ENCODE data around the gene PLEK. TPM values are rescaled to one million over a fixed set of nuclear protein-coding genes. Genes with fewer than 3 reads are reported as not detected.

Gene PLEK
- total RNA-seq, 3 donors from 2014 or later (not counting 1 experiment from before 2014, with no cell fraction given): 307 to 368 (median 333) TPM

DNA sequence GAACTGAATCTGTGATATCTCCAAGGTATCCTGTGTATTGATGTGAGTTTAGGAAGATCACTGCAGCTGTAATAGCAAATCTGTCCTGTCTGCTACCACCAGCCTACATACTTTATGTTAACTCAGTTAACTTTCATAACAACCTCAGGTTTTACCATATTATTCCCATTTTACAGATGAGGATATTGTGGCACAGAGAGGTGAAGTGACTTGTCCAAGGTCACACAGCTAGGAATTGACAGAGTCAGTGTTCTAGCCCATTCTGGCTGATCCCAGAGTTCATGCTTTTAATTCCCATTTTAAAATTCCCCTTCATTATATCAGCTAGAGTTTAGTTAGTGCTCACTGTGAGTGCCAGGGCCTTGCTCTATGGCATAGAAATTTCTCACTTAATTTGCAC lies 49.4 kb downstream of the PLEK start:
- Mint-ChIP-seq H3K27me3 (ENCODE audit: low read depth in 2 of 2) (no peaks in the 10 kb centered on the region), H3K4me3 (no peak overlapping the region), H3K27ac (peak overlapping the region; percentile 35 to 88), H3K4me1 (peaks cover 74 to 77% of the 10 kb centered on the region in 2 donors), H3K36me3 (no peaks in the 10 kb centered on the region), H3K9me3 (no peaks in the 10 kb centered on the region)
- DNase-seq: no peak
- no peak for ATAC-seq
- no peak overlapping the region for H3K27ac ChIP-seq (ENCODE audit: low read length)
- H3K9me3 ChIP-seq (ENCODE audit: control insufficient read depth, insufficient read depth, low read length): no peaks in the 10 kb centered on the region
- H3K4me1 ChIP-seq (ENCODE audit: control insufficient read depth, insufficient read depth, low read length): peaks cover 46% of the 10 kb centered on the region
- H3K36me3 ChIP-seq (ENCODE audit: control insufficient read depth, insufficient read depth, low read length): no peaks in the 10 kb centered on the region
- intact Hi-C loops (cut with micrococcal nuclease): no loop called here
- TF ChIP-seq, protein P1, sequence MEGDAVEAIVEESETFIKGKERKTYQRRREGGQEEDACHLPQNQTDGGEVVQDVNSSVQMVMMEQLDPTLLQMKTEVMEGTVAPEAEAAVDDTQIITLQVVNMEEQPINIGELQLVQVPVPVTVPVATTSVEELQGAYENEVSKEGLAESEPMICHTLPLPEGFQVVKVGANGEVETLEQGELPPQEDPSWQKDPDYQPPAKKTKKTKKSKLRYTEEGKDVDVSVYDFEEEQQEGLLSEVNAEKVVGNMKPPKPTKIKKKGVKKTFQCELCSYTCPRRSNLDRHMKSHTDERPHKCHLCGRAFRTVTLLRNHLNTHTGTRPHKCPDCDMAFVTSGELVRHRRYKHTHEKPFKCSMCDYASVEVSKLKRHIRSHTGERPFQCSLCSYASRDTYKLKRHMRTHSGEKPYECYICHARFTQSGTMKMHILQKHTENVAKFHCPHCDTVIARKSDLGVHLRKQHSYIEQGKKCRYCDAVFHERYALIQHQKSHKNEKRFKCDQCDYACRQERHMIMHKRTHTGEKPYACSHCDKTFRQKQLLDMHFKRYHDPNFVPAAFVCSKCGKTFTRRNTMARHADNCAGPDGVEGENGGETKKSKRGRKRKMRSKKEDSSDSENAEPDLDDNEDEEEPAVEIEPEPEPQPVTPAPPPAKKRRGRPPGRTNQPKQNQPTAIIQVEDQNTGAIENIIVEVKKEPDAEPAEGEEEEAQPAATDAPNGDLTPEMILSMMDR (IDR thresholded peaks at IDR 0.05): no peak
- no peaks in the 10 kb centered on the region for H3K27me3 ChIP-seq (ENCODE audit: control insufficient read depth, insufficient read depth, low read length)
- no peak overlapping the region for H3K4me3 ChIP-seq (ENCODE audit: low read length)

DNA sequence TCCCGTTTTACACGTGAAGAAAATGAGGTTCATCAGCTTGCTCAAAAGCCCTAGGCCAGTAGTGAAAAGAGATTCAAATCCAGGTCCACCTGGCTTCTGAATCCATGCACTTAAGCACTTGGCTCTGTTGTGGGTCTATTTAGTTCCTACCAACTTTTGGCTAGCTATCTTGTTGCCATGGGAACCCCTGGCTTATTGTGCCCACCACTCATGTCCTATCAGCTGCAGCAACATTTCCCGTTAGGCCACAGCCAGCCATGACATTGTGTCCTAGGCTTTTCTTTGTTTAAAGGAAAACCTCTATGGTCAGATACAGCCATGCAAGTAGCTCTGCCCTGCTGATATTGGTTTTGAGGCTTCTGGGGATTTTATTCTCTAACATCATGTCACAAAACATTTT lies 49.8 kb downstream of the PLEK start:
- no peaks in the 10 kb centered on the region for H3K36me3 Mint-ChIP-seq
- peaks cover 49% of the 10 kb centered on the region for H3K4me1 ChIP-seq (ENCODE audit: control insufficient read depth, insufficient read depth, low read length)
- no peaks in the 10 kb centered on the region for H3K9me3 Mint-ChIP-seq
- no peak overlapping the region for H3K4me3 ChIP-seq (ENCODE audit: low read length)
- no peak overlapping the region for H3K4me3 Mint-ChIP-seq
- H3K9me3 ChIP-seq (ENCODE audit: control insufficient read depth, insufficient read depth, low read length): no peaks in the 10 kb centered on the region
- H3K27ac Mint-ChIP-seq: peak overlapping the region; percentile 35 to 83
- no peak overlapping the region for H3K27ac ChIP-seq (ENCODE audit: low read length)
- H3K27me3 Mint-ChIP-seq (ENCODE audit: low read depth in 2 of 2): no peaks in the 10 kb centered on the region
- DNase-seq (no peak), ATAC-seq (no peak)
- 95% methylated on average over 3 of the region's 3 CpGs for WGBS (ENCODE audit: insufficient coverage)
- TF ChIP-seq, protein P1 (IDR thresholded peaks at IDR 0.05): no peak
- H3K4me1 Mint-ChIP-seq: peaks cover 74 to 78% of the 10 kb centered on the region in 2 donors
- no peaks in the 10 kb centered on the region for H3K36me3 ChIP-seq (ENCODE audit: control insufficient read depth, insufficient read depth, low read length)
- intact Hi-C loops (cut with micrococcal nuclease): no loop called here
- no peaks in the 10 kb centered on the region for H3K27me3 ChIP-seq (ENCODE audit: control insufficient read depth, insufficient read depth, low read length)

DNA sequence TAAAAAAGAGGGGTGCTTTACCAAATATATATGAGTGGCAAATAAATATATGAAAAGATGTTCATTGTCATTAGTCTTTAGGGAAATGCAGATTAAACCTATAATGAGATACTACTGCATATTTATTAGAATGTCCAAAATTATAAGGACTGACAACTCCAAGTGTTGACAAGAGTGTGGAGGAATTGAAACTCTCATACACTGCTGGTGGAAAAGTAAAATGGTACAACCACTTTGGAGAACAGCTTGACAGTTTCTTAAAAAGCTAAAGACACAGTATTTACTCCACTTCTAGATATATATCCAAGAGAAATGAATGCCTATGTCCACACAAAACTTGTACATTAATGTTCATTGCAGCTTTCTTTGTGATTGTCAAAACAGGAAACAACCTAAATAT lies 50.4 kb downstream of the PLEK start:
- no peak overlapping the region for H3K27ac ChIP-seq (ENCODE audit: low read length)
- DNase-seq (no peak), ATAC-seq (no peak)
- H3K36me3 ChIP-seq (ENCODE audit: control insufficient read depth, insufficient read depth, low read length): no peaks in the 10 kb centered on the region
- Mint-ChIP-seq H3K4me1 (peaks cover 74 to 75% of the 10 kb centered on the region in 2 donors), H3K9me3 (no peaks in the 10 kb centered on the region), H3K4me3 (no peak overlapping the region), H3K27ac (peak overlapping the region in 1 of 2 donors; percentile 83), H3K27me3 (ENCODE audit: low read depth in 2 of 2) (no peaks in the 10 kb centered on the region), H3K36me3 (no peaks in the 10 kb centered on the region)
- TF ChIP-seq, protein P1 (IDR thresholded peaks at IDR 0.05): no peak
- no peaks in the 10 kb centered on the region for H3K9me3 ChIP-seq (ENCODE audit: control insufficient read depth, insufficient read depth, low read length)
- H3K4me1 ChIP-seq (ENCODE audit: control insufficient read depth, insufficient read depth, low read length): peaks cover 49% of the 10 kb centered on the region
- no peaks in the 10 kb centered on the region for H3K27me3 ChIP-seq (ENCODE audit: control insufficient read depth, insufficient read depth, low read length)
- no peak overlapping the region for H3K4me3 ChIP-seq (ENCODE audit: low read length)
- intact Hi-C loops (cut with micrococcal nuclease): no loop called here

DNA sequence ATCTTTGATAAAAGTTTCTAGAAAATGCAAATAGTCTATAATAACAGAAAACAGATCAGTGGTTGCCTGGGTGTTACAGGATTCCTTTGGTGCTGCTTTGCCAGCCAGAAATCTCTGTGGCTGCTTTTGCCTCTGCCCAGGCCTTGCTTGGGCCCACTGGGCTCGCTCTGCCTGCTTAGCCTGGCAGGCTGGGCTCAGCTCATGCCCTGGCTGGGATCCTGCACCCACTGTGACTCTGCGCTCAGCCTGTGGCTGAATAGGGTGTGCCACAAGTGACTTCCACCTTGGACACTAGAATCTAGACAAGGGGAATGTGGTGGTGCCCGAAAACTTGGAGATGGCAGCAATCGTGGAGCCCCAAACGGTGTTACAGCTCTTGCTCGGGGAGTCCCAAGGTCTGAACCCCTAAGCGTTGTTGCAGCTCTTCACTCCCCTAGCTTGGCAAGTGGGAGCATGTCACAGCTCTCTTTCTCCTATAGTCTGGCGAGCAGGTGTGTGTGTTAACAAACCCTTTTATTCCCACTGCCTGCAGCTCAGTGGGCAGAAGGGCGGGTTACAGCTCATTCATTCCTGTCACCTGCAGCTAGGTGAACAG lies 51.1 kb downstream of the PLEK start:
- Histone ChIP-seq H3K27me3 (ENCODE audit: control insufficient read depth, insufficient read depth, low read length) (no peaks in the 10 kb centered on the region), H3K27ac (ENCODE audit: low read length) (no peak overlapping the region), H3K4me1 (ENCODE audit: control insufficient read depth, insufficient read depth, low read length) (peaks cover 49% of the 10 kb centered on the region), H3K4me3 (ENCODE audit: low read length) (no peak overlapping the region), H3K36me3 (ENCODE audit: control insufficient read depth, insufficient read depth, low read length) (no peaks in the 10 kb centered on the region), H3K9me3 (ENCODE audit: control insufficient read depth, insufficient read depth, low read length) (no peaks in the 10 kb centered on the region)
- TF ChIP-seq, protein P1 (IDR thresholded peaks at IDR 0.05): no peak
- no peaks in the 10 kb centered on the region for H3K36me3 Mint-ChIP-seq
- no peak overlapping the region for H3K4me3 Mint-ChIP-seq
- peaks cover 73 to 78% of the 10 kb centered on the region in 2 donors for H3K4me1 Mint-ChIP-seq
- no peak for ATAC-seq
- intact Hi-C loops (cut with micrococcal nuclease): no loop called here
- DNase-seq: no peak
- WGBS (ENCODE audit: insufficient coverage): 98% methylated on average over 9 of the region's 9 CpGs
- peak overlapping the region; percentile 83 to 87 for H3K27ac Mint-ChIP-seq
- H3K27me3 Mint-ChIP-seq (ENCODE audit: low read depth in 2 of 2): no peaks in the 10 kb centered on the region
- H3K9me3 Mint-ChIP-seq: no peaks in the 10 kb centered on the region

Data from natural killer cell (primary cell).